ENCODE data around the gene CREBZF.

Gene CREBZF

DNA sequence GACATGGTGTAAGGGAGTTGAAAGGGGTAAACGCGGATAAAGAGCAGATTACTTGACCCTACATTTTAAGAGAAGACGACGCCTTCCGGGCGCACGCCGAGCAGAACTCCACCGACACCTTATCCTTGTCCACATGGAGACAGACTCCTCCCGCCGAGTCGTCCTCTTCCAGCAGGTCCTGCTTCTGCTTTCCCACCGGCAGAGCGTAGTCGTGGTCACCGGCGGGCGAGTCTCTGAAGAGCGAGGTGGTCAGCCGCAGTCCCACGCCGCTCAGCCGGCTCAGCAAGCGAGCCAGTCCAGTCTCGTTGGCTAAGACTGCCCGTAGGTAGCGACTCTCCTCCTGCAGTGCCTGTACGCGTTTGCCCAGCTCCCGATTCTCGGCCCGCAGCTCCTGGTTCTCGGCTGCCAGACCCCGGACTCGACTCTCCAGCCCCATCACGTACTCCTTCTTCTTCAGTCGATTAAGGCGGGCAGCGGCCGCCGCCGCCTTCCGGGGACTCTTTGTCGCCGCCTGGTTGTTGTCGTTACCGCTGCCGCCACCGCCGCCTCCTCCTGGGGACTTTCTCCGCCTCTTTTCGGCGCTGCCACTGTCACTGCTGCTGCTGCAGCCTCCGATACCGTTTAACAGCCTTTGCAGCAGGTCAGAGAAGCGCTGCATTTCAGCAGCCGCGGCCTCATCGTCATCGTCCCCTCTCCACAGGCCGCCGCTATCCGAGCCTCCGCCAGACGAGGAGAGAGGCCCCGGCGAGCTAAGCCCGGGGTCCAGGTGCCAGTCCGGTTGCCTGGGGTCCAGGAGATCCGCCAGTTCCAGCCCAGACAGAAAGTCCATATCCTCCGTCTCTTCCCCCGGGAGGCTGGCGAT, 945 bp downstream of the CREBZF start:
- H4K8ac ChIP-seq (ENCODE audit: low read depth, low read length) = no peak overlapping the region
- peak overlapping the region; percentile 96 for H2BK5ac ChIP-seq (ENCODE audit: low read length)
- H3K27me3 ChIP-seq (ENCODE audit: control insufficient read depth in 3 of 3, insufficient read depth in 3 of 3, low read depth in 1 of 3, low read length in 3 of 3) = no peaks in the 10 kb centered on the region
- peak overlapping the region; percentile 22 for H2BK12ac ChIP-seq (ENCODE audit: low read length)
- no peak overlapping the region for H4K91ac ChIP-seq (ENCODE audit: low read depth, low read length, poor library complexity)
- H3K18ac ChIP-seq (ENCODE audit: low read length) = peak overlapping the region; percentile 98
- peaks cover 0 to 10% of the 10 kb centered on the region in 2 donors for H3K4me1 ChIP-seq (ENCODE audit: control insufficient read depth in 2 of 2, insufficient read depth in 1 of 2, low read depth in 1 of 2, low read length in 2 of 2)
- WGBS, 2 donors (ENCODE audit: extremely low coverage in 2 of 2, insufficient read length in 2 of 2, insufficient replicate concordance in 1 of 2) = no CpG with 5 or more reads among the region's 73 CpGs
- H3K9me3 ChIP-seq (replicated peaks in 1 of 2; ENCODE audit: control insufficient read depth in 2 of 2, insufficient read depth in 1 of 2, low read depth in 1 of 2, low read length in 2 of 2) = no peaks in the 10 kb centered on the region
- H3K36me3 ChIP-seq (replicated peaks in 1 of 2; ENCODE audit: control insufficient read depth in 2 of 2, insufficient read depth in 2 of 2, low read length in 2 of 2) = peaks cover 3 to 48% of the 10 kb centered on the region in 2 donors
- no peak overlapping the region for H3K4ac ChIP-seq (ENCODE audit: low read length)
- peak overlapping the region; percentile 53 for H3K4me2 ChIP-seq (ENCODE audit: insufficient read depth, low read length, poor library complexity, severe bottlenecking)
- peak overlapping the region; percentile 92 for H3K27ac ChIP-seq (replicated peaks; ENCODE audit: low read length)
- peak overlapping the region; percentile 91 for H2AK5ac ChIP-seq (ENCODE audit: low read depth, low read length)
- peak overlapping the region; percentile 84 to 97 for H3K4me3 ChIP-seq (ENCODE audit: low read length in 2 of 2)
- no peaks in the 10 kb centered on the region for H3K79me1 ChIP-seq (ENCODE audit: low read depth, low read length)
- peak overlapping the region; percentile 98 for H3K9ac ChIP-seq (ENCODE audit: low read depth, low read length, poor library complexity)
- peak overlapping the region; percentile 87 for H2AFZ ChIP-seq (ENCODE audit: low read length)
- H3K23ac ChIP-seq (ENCODE audit: low read depth, low read length, poor library complexity) = peak overlapping the region; percentile 97
- H3K14ac ChIP-seq (ENCODE audit: low read length) = peak overlapping the region; percentile 96
- DNase-seq (ENCODE audit: low spot score) = peak; percentile 69
- H2BK120ac ChIP-seq (ENCODE audit: low read depth, low read length) = no peak overlapping the region
- H2BK15ac ChIP-seq (ENCODE audit: low read length) = peak overlapping the region; percentile 64

- Histone ChIP-seq H3K14ac (ENCODE audit: low read length) (no peak overlapping the region), H2AK5ac (ENCODE audit: low read depth, low read length) (no peak overlapping the region), H3K18ac (ENCODE audit: low read length) (no peak overlapping the region), H3K27me3 (ENCODE audit: control insufficient read depth in 3 of 3, insufficient read depth in 3 of 3, low read depth in 1 of 3, low read length in 3 of 3) (no peaks in the 10 kb centered on the region), H3K36me3 (replicated peaks in 1 of 2; ENCODE audit: control insufficient read depth in 2 of 2, insufficient read depth in 2 of 2, low read length in 2 of 2) (peaks cover 3 to 55% of the 10 kb centered on the region in 2 donors), H3K4me2 (ENCODE audit: insufficient read depth, low read length, poor library complexity, severe bottlenecking) (peak overlapping the region; percentile 53), H3K9ac (ENCODE audit: low read depth, low read length, poor library complexity) (no peak overlapping the region), H2BK120ac (ENCODE audit: low read depth, low read length) (no peak overlapping the region), H2BK15ac (ENCODE audit: low read length) (no peak overlapping the region), H2BK5ac (ENCODE audit: low read length) (no peak overlapping the region), H2AFZ (ENCODE audit: low read length) (no peak overlapping the region), H3K4ac (ENCODE audit: low read length) (no peak overlapping the region), H3K23ac (ENCODE audit: low read depth, low read length, poor library complexity) (no peak overlapping the region), H3K4me3 (ENCODE audit: low read length in 2 of 2) (peak overlapping the region; percentile 84 to 97), H3K79me1 (ENCODE audit: low read depth, low read length) (no peaks in the 10 kb centered on the region), H3K4me1 (ENCODE audit: control insufficient read depth in 2 of 2, insufficient read depth in 1 of 2, low read depth in 1 of 2, low read length in 2 of 2) (peaks cover 0 to 10% of the 10 kb centered on the region in 2 donors), H4K91ac (ENCODE audit: low read depth, low read length, poor library complexity) (no peak overlapping the region), H3K27ac (replicated peaks; ENCODE audit: low read length) (no peak overlapping the region), H4K8ac (ENCODE audit: low read depth, low read length) (no peak overlapping the region), H2BK12ac (ENCODE audit: low read length) (no peak overlapping the region), H3K9me3 (replicated peaks in 1 of 2; ENCODE audit: control insufficient read depth in 2 of 2, insufficient read depth in 1 of 2, low read depth in 1 of 2, low read length in 2 of 2) (no peaks in the 10 kb centered on the region)
- no peak for DNase-seq (ENCODE audit: low spot score)
- no CpG with 5 or more reads among the region's 10 CpGs for WGBS, 2 donors (ENCODE audit: extremely low coverage in 2 of 2, insufficient read length in 2 of 2, insufficient replicate concordance in 1 of 2)
Measured at GRCh38 chr11:85663080-85663752, 1.7 kb downstream of the CREBZF start.

DNA sequence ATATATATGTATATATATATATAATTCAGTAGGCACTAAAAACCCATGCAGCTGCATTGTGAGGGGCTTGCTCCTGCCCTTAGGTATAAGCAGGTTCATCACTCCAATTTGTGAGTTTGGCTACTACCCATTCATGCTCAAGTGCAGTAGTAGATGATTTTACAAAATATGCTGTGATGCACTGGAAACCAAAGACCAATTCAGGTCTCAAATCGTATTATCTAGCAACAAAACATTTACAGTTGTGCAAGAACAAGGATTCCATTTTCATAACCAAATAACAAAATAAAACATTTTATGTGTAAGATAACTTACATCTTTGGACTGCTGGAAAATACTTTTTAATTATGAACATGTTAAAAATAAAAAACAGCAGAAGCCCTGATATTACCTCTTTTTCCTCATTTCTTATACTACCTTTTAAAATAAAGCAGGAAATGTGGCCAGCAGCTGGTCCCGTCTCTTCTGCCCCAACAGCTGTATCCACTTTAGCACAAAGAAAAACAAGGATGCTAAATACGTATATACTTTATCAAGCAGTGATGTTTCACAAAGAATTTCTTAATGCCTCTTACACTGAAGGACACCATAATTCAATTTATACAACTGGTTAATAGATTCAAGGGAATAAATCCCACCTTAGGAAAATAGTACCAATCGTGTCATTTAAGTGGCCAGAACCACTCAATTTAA, 2.8 kb downstream of the CREBZF start:
- Histone ChIP-seq H3K23ac (ENCODE audit: low read depth, low read length, poor library complexity) (no peak overlapping the region), H3K14ac (ENCODE audit: low read length) (no peak overlapping the region), H2BK15ac (ENCODE audit: low read length) (no peak overlapping the region), H3K36me3 (replicated peaks in 1 of 2; ENCODE audit: control insufficient read depth in 2 of 2, insufficient read depth in 2 of 2, low read length in 2 of 2) (peaks cover 3 to 66% of the 10 kb centered on the region in 2 donors), H4K91ac (ENCODE audit: low read depth, low read length, poor library complexity) (no peak overlapping the region), H3K4me1 (ENCODE audit: control insufficient read depth in 2 of 2, insufficient read depth in 1 of 2, low read depth in 1 of 2, low read length in 2 of 2) (peaks cover 0 to 10% of the 10 kb centered on the region in 2 donors), H3K9ac (ENCODE audit: low read depth, low read length, poor library complexity) (no peak overlapping the region), H3K4me2 (ENCODE audit: insufficient read depth, low read length, poor library complexity, severe bottlenecking) (peak overlapping the region; percentile 49), H2BK12ac (ENCODE audit: low read length) (no peak overlapping the region), H3K4me3 (ENCODE audit: low read length in 2 of 2) (peak overlapping the region in 1 of 2 donors; percentile 84), H2AFZ (ENCODE audit: low read length) (no peak overlapping the region), H2BK120ac (ENCODE audit: low read depth, low read length) (no peak overlapping the region), H2AK5ac (ENCODE audit: low read depth, low read length) (no peak overlapping the region), H3K27me3 (ENCODE audit: control insufficient read depth in 3 of 3, insufficient read depth in 3 of 3, low read depth in 1 of 3, low read length in 3 of 3) (no peaks in the 10 kb centered on the region), H4K8ac (ENCODE audit: low read depth, low read length) (no peak overlapping the region), H3K9me3 (replicated peaks in 1 of 2; ENCODE audit: control insufficient read depth in 2 of 2, insufficient read depth in 1 of 2, low read depth in 1 of 2, low read length in 2 of 2) (no peaks in the 10 kb centered on the region), H3K18ac (ENCODE audit: low read length) (no peak overlapping the region), H2BK5ac (ENCODE audit: low read length) (no peak overlapping the region), H3K79me1 (ENCODE audit: low read depth, low read length) (no peaks in the 10 kb centered on the region), H3K4ac (ENCODE audit: low read length) (no peak overlapping the region), H3K27ac (replicated peaks; ENCODE audit: low read length) (no peak overlapping the region)
- no peak for DNase-seq (ENCODE audit: low spot score)
- WGBS, 2 donors (ENCODE audit: extremely low coverage in 2 of 2, insufficient read length in 2 of 2, insufficient replicate concordance in 1 of 2) = no CpG with 5 or more reads among the region's 4 CpGs
